Ishikawa (cell line): ENCODE measurements around the gene HCK.

Experiments used
- CEBPB ChIP-seq: IDR thresholded peaks from 2 replicates; pipeline ENCODE4 v1.6.1; 2012
- USF1 ChIP-seq: IDR thresholded peaks from 2 replicates; pipeline ENCODE4 v1.6.1; 2012

GRCh38 chr20:32036716-32037485 is 15.1 kb upstream of the HCK start:
- TF ChIP-seq USF1: no peak
- no peak for TF ChIP-seq CEBPB
